ENCODE results near the gene PDGFD.

The PDGFD gene

GRCh38 chr11:104130161-104130560 lies 33.8 kb downstream of the PDGFD start:
- DNase-seq (ENCODE audit: low read depth), result no peak
- no peak for TF ChIP-seq CTCF (conservative IDR thresholded peaks at IDR 0.05; ENCODE audit: control insufficient read depth, insufficient read depth, low read depth, low read length)
- H3K4me3 ChIP-seq (ENCODE audit: control insufficient read depth, low read depth, low read length), result no peak overlapping the region

- no peak overlapping the region for H3K4me3 ChIP-seq (ENCODE audit: control insufficient read depth, low read depth, low read length)
- TF ChIP-seq CTCF (conservative IDR thresholded peaks at IDR 0.05; ENCODE audit: control insufficient read depth, insufficient read depth, low read depth, low read length), result no peak
- no peak for DNase-seq (ENCODE audit: low read depth)
These were observed 34.8 kb downstream of the PDGFD start for GRCh38 chr11:104129145-104129544.

GRCh38 chr11:104127828-104128227 lies 36.1 kb downstream of the PDGFD start:
- H3K4me3 ChIP-seq (ENCODE audit: control insufficient read depth, low read depth, low read length), result no peak overlapping the region
- peak; percentile 93 for DNase-seq (ENCODE audit: low read depth)
- TF ChIP-seq CTCF (conservative IDR thresholded peaks at IDR 0.05; ENCODE audit: control insufficient read depth, insufficient read depth, low read depth, low read length), result no peak

GRCh38 chr11:104126464-104126863 lies 37.5 kb downstream of the PDGFD start:
- DNase-seq (ENCODE audit: low read depth), result no peak
- TF ChIP-seq CTCF (conservative IDR thresholded peaks at IDR 0.05; ENCODE audit: control insufficient read depth, insufficient read depth, low read depth, low read length), result no peak
- H3K4me3 ChIP-seq (ENCODE audit: control insufficient read depth, low read depth, low read length), result no peak overlapping the region

- no peak overlapping the region for H3K4me3 ChIP-seq (ENCODE audit: control insufficient read depth, low read depth, low read length)
- no peak for DNase-seq (ENCODE audit: low read depth)
- no peak for TF ChIP-seq CTCF (conservative IDR thresholded peaks at IDR 0.05; ENCODE audit: control insufficient read depth, insufficient read depth, low read depth, low read length)
These were observed 39.0 kb downstream of the PDGFD start for GRCh38 chr11:104124979-104125378.

DNA sequence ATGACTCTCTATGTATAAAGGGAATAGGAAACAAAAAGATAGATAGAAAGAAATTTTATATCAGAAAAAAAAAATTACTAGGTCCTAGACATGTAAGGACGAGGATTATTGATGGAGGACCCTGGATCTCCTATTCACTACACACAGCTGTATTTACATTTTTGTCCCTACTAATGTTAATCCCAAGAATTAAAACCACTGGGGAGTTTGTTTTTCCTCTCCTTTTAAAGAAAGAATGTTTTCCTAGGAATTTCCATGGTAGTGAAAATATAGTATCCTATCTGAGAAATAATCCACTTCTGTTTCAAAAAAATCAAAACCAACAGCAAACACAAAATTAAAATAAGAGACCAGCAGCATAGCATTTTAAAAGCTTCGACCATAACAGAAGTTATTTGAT lies 41.1 kb downstream of the PDGFD start:
- TF ChIP-seq CTCF (conservative IDR thresholded peaks at IDR 0.05; ENCODE audit: control insufficient read depth, insufficient read depth, low read depth, low read length), result no peak
- DNase-seq (ENCODE audit: low read depth), result no peak
- no peak overlapping the region for H3K4me3 ChIP-seq (ENCODE audit: control insufficient read depth, low read depth, low read length)

DNA sequence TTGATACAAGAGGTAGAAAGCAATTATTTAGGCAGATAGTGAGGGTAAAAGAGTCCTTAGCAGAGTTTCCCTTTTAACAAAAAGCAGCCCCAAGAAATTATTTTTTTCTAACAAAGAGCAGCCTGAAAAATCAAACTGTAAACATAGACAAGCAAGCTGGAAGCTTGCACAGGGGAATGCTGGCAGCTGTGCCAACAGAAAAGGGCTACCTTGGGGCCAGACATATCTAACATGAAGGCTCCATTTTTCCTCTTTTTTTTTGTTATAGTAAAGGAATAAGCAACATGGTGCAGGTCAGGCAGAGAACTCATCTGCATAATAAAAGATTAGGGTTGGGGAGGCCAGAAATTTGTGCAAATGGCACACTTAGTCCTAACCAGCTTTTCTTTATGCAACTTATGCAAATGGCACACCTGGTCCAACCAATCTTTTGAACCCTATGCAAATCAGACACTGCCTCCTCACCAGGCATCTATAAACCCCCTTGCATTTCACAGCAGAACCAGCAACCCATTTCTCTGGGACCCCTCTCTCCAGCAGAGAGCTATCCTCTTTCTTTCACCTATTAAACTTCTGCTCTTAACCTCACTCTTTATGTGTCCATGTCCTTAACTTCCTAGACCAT lies 41.8 kb downstream of the PDGFD start:
- H3K4me3 ChIP-seq (ENCODE audit: control insufficient read depth, low read depth, low read length), result no peak overlapping the region
- no peak for DNase-seq (ENCODE audit: low read depth)
- no peak for TF ChIP-seq CTCF (conservative IDR thresholded peaks at IDR 0.05; ENCODE audit: control insufficient read depth, insufficient read depth, low read depth, low read length)
